G401 (cell line): ENCODE measurements around the gene SYF2. TPM values are rescaled to one million over a fixed set of nuclear protein-coding genes. Genes with fewer than 3 reads are reported as not detected.
"Not testable (repeated sequence)": the region's sequence is repeated elsewhere in the genome, so short reads cannot be mapped to it uniquely, and the experiment has no call there.

Source experiments
- DNase-seq: peaks from one replicate; pipeline ENCODE4 v3.0.0-alpha.2; 2015; ENCODE audit warnings: low spot score
- in situ Hi-C: cut with HindIII; loops from 2 replicates; pipeline ENCODE4 v1.10.0; 2016; ENCODE audit warnings: low sequenced_read_pairs, mixed read lengths
- total RNA-seq: library from RNA; depleted of rRNA; stranded (reverse); fragments of >200 nt; shearing (Covaris generic); gene quantifications from 2 replicates; pipeline ENCODE4 v1.2.3, GENCODE V29; 2014

Gene SYF2
- total RNA-seq, 1 experiment from 2014 or later, result 65.8 TPM

DNA sequence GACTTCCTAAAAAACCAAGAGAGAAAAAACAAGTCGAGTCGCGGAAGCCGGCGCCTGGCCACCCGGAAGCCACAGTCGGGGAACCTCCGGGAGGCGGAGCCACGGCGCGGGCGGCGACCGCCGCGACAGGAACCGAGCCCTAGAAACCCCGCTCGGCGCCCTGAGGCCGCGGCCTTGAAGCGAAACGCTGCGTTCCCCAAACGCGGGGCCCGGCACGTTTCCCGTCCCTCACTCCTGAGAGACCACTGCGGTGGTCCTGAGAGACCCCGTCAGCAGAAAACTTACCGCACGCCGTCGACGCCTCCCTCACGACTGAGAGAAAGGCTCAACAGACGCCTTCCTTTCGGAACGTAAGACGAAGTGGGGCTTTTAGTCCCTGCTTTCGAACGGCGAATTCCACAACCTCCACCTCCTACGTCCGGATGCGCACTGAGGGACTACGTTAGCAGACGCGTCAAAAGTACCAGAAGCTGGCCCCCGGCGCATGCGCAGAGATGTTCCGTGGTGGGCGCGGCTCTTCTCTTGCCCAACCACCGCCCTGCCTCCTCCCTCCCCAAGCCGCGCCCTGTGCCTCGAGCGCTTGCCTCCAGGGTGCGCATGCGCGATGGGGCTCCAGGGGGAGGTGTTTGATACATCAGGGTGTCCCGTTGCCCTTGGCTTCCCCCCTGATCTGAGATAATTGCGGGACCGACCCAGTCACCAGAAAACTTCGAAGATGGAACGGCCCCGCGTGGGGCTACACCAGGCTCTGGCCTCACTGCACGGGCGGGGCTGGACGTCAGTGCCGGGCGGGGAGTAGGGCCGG lies 14.9 kb upstream of the SYF2 start, which contains the start of gene RSRP1:
Gene RSRP1 (minus strand): TSS at position 431 of the 805 bp plus-strand sequence. CDS start 491 bp downstream, outside the sequence.
- in situ Hi-C loops, result no loop called here

DNA sequence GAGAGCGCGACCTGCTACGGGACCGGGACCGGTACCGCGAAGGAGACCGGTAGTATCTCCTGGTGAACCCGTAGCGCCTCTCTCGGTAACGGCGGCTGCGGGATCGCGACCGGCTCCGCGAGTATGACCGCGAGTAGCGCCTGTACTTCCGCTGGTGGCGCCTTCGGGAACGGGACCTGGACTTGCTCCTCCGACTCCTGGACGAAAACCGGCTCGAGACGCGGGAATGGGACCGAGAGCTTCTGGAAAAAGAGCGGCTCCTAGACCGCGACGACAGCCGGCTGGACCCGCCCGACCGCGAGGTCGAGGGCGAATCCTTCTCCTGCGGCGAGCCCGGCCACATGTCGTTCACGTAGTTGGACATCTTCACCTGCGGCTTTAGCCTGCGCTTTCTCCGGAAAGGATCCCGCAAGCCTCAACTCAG lies 14.3 kb upstream of the SYF2 start:
- in situ Hi-C loops, result no loop called here

More for the DNA sequence above, 14.9 kb upstream of the SYF2 start, which contains the start of gene RSRP1:
- DNase-seq, result peak; percentile 99

DNA sequence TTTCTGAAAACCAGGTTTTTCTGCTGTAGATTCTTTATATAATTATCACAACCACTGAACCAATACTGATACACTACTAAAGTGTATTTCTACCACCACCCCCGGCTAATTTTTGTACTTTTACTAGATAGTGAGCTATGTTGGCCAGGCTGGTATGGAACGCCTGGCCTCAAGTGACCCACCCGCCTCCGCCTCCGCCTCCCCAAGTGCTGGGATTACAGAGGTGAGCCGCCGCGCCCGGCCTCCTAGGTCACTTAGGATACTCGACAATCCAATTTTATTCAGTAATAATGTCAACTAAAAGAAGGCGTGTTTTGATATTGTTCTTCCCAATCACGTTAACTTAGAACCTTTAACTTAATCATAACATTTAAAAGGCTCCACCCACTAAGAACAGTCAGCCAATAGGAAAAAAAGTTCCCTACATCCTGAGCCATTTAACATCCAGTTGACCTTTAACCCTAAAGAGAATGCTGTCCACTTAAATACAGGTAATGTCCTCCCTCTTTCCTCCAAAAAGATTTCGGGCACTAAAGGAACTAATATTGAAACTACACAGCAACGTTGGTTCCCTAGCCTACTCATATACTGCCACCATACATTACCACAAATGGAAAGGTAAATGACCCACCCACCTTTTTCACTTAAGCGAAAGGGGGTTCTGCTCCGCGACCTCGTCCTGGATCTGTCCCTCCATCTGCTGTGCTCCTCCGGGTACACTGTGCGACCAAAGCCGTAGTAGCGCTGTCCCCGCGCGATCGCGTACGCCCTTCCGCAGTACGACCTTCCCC lies 13.7 kb upstream of the SYF2 start:
- in situ Hi-C loops, result no loop called here
- DNase-seq, result no peak

More for the DNA sequence above, 14.3 kb upstream of the SYF2 start:
- DNase-seq, result peak; percentile 24

DNA sequence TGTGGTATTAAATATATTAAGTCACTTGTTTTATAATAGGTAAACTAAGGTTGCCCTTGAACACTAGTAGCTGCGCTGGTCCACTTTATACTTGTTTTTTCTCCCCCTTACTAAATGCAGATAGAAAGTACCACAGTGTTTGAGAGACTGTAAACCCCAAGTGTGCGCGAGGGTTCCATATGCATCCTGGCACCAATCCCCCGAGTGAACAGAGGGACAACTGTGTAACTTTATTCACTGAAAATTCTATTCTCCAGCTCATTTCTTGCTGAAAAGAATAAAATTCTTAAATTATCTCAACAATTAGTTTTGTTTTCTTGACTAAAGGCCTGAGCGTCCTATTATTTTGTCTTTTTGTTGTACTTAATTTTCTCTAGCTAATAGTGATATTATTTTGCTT lies 13.1 kb upstream of the SYF2 start:
- DNase-seq, result no peak
- in situ Hi-C loops, result no loop called here

DNA sequence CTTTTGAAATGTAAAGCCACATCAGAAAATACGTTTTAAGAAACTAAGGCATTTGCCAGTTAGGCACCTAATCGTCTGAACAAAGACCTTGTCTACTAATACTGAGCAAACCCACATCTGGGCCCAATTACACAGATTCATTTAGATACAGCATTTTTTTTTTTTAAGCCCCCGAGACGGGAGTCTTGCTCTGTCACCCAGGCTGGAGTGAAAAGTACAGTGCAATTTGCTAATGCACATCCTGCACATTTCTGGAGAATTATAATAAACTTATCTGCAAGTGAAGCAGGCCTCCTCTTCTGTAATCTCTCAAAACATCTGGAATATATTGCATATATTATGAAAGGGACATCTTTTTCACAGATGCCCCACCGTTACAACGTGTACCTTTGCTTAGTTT lies 11.6 kb upstream of the SYF2 start:
- DNase-seq, result no peak
- in situ Hi-C loops, result no loop called here

DNA sequence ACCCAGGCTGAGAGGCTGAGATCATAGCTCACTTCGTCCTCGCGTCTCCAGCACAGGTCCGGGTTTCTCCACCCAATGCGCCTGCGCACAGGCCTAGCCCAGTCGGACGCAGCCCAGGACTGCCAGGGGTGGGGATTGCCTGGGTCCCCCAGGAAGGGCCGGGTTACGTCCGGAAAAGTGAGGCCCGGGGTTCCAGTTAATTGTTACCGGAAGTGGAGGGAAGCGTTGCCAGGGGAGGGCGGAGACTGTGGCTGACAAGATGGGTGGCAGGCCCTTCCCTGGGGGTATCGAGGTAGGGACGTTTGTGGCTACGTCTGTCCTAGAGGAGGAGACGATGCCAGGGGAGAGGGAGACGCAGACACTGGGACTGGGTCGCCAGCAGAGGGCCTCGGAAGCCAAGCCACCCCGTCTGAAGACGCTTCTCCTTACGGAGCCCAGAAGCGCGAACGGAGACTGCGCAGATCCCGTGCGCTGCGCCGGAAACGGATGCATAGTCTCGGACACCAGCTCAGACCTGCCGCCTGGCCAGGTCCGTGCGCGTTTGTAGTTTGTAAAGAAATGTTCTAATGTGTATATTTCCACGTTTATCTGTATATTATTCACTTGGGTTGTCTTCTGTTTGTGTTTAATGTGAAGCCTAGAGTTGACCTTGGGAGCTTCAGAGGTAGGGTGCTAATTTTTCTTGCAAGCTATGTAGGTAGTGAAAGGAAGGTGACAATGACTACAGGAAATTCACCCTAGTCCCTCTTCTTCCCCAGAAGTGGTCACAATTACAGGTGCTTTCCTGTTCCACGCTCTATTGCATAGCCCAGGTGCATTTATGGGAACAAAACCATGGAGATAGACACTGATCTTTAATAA lies 7.6 kb upstream of the SYF2 start:
- peak; percentile 93 for DNase-seq
- in situ Hi-C loops, result no loop called here

DNA sequence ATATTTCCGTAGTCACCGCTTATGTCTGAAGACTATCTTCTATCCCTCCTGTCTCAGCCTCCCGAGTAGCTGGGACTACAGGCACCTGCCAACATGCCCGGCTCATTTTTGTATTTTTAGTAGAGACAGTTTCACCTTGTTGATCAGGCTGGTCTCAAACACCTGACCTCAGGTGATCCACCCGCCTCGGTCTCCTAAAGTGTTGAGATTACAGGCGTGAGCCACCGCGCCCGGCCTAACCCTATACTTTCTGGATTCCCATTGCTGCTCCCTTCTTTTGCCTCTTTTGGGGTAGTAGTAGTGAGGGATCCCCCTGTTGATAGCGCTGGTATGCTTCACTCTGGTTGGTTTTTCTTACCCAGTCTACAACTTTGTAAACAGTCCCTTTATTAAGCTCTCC lies 5.7 kb upstream of the SYF2 start:
- no peak for DNase-seq
- in situ Hi-C loops, result no loop called here

DNA sequence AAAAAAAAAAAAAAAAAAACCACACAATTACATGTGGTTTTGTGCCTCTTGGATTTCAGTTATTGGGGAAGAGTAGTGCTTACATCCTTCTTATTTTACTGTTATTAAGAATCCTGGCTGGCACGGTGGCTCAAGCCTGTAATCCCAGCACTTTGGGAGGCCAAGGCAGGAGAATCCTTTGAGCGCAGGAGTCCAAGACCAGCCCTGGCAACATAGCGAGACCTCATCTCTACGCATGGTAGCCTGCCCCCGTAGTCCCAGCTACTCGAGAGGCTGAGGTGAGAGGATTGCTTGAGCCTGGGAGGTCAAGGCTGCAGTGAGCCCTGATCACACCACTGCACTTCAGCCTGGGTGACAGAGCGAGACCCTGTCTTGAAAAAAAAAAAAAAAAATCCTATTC lies 4.0 kb upstream of the SYF2 start:
- in situ Hi-C loops, DNase-seq: not testable (repeated sequence)

DNA sequence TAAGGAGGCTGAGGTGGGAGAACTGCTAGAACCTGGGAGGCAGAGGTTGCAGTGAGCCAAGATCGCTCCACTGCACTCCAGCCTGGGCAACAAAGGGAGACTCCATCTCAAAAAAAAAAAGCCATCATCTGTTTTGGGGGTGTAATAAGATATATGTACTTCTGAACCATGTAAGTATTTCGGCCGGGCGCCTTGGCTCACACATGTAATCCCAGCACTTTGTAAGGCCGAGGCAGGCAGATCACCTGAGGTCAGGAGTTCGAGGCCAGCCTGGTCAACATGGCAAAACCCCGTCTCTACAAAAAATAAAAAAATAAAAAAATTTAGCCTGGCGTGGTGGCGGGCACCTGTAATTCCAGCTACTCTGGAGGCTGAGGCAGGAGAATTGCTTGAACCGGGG lies 3.1 kb upstream of the SYF2 start:
- DNase-seq, in situ Hi-C loops: not testable (repeated sequence)

DNA sequence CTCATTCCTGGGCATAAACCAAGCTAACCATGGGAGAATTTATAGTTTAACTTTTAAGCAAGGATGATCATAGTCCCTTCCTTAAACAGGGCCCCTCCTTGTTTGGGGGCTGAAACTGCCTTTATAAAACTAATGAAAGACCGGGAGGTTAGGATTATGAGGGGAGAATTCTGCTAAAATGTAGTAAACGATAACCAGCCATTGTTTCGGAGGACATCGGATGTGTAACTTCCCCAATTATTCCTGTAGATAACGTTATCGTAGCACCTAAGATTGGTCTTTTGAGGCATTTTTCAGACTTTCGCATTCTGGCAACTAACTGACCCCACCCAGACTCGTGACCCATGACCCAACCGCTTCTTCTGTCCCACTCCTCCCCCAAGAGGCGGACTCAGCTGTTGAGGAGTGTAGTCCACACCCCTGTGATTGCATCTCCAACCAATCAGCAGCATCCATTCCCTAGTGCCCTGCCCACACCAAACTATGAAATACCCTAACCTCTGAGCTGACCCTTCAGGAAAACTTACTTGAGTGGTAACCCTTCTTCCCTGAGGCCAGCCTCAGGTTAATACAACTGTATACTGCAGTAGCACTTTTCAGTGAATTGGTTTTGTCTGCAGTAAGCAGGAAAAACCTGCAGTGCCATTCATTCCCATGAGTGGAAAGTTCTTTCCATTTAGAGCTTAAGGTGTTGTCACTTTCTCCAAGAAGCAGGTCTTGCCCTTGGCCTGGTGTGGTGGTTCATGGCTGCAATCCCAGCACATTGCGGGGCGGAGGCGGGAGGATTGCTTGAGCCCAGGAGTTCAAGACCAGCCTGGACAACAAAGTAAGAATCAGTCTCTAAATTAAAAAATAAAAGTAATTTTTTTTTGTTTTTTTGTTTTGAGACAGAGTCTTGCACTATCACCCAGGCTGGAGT lies 823 bp upstream of the SYF2 start:
- DNase-seq, result peak; percentile 84
- in situ Hi-C loops, result no loop called here

DNA sequence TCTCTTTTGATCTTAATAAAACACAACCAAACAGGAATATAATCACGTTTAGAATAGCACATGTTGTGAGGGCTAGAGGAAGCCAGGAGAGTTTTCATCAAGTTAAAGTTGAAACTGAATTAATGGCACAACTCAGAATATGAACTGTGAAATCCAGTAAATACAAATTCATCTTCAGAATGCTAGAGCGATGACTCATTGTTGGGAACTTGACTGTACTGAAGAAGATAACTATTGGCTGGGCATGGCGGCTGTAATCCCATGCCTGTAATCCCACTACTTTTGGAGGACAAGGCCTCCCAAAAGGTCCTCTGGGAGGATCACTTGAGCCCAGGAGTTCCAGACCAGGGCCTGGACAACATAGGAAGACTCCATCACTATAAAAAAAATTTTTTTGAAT lies 8.8 kb downstream of the SYF2 start:
- in situ Hi-C loops, result no loop called here
- no peak for DNase-seq

DNA sequence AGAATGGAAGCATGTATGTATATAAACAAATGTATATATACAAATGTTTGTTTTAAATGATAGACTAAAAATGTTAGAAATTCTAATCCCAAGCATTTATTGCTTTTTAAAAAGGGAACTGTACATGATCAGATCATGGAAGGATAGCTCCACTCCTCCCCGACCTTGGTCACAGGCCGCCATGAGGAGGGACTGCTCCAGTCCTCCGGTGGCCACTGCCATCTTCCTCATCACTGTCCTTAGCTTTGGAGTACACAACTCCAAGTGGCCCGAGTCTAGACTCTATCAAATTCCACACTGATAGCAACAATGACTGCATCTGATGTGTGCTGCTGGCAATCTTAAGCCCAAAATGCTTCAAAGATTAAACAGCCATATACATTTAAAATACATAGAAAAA lies 9.7 kb downstream of the SYF2 start:
- no peak for DNase-seq
- in situ Hi-C loops, result no loop called here

DNA sequence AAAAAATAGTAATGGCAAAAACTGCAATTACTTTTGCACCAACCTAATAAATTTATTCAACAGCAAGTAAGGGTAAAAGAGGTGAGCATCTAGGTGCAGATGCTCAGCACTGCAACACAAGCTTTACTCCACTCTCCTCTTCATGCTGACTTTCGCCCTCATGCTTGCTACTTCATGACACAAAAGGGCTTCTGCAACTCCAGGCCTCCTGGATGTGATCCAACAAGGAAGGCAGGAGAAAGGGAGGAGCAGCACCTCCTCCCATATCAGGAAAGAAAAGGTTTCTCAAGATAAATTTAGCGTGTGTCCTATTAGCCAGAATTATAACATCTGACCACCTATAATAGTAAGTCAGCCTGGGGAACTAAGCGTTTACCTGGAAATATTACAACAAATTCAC lies 11.6 kb downstream of the SYF2 start:
- in situ Hi-C loops, result no loop called here
- DNase-seq, result no peak

DNA sequence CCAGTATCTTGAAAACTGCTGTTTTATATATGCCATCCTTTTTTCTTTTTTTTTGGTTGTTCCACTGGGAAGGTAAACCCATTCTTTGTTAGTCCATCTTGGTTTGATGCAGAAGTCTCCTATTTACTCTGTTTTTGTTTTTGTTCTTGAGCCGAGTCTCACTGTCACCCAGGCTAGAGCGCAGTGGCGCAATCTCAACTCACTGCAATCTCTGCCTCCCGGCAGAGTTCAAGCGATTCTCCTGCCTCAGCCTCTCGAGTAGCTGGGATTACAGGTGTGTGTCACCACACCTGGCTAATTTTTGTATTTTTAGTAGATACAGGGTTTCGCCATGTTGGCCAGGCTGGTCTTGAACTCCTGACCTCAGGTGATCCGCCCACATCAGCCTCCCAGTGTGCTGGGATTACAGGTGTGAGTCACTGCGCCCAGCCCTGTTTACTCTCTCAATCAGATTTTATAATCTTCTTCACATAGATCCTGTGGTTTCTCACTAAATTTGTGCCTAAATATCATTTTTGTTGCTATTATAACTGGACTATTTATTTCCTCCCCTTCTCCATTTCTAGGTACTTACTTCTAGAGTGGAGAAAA lies 12.5 kb downstream of the SYF2 start:
- in situ Hi-C loops, result loop anchor here (10.0 kb wide), 1 partner anchor 235 kb away; no protein-coding TSS in a partner anchor
- no peak for DNase-seq

DNA sequence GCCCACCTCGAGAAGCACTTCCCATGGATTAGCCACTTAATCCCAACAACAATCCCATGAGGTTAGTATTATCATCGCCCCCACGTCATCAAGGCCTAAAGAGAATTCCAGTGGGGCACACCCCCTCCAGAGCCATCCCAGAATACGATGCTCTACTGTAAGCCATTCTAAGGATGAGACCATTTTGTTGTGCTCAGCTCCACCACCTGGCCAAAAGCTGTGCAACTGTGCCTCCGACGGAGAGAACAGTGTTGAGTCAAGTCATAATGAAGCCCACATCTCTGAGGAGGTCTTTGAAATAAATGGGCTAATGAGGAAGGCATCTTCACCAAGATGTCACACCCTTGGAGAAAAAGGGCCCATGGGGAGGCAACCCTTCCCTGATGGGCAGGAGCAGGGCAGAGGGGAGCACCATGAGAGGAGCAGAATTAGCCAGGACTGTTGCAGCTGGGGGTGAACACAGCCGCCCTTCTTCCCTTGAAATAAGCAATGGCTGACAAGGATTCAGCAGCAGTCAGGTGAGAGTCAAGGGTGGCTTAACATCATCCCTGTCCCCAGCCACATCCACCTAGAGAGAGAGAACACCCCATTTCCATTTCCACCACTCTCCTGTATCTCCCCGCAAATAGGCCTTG lies 14.6 kb downstream of the SYF2 start:
- in situ Hi-C loops, result loop anchor here (10.0 kb wide), 1 partner anchor 233 kb away; no protein-coding TSS in a partner anchor
- DNase-seq, result no peak

DNA sequence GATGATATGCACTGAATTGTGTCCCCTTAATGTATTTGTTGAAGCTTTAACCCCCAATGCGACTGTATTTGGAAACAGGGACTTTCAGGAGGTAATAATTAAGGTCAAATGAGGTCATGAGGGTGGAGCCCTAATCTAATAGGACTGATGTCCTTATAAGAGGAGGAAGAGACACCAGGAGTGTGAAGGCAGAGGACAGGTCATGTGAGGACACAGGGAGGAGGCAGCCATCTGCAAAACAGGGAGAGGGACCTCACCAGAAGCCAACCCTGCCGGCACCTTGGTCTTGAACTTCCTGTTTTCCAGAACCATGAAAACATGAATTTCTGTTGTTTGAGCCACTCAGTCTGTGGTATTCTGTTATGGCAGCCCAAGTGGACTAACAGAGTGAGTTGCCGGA lies 15.3 kb downstream of the SYF2 start:
- DNase-seq, result no peak
- in situ Hi-C loops, result loop anchor here (10.0 kb wide), 1 partner anchor 232 kb away; no protein-coding TSS in a partner anchor

DNA sequence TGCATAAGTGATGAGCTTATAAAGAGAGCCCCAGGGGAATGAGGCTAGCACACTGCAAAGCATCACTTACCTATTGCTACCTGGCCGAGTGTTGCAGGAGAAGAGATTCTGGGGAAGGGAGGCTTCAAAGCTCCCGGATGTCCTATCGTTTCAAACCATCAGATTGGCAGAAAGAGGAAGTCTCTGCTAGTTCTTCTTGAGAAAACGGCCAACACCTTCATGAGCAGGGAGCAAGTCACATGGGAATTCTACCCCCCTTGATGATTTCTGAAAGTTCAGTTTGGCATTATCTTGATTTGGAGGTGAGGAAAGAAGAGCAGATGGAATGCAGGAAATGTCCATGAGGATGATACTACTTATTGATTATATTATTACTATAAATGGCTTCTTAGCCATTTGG lies 16.2 kb downstream of the SYF2 start:
- in situ Hi-C loops, result loop anchor here (10.0 kb wide), 1 partner anchor 231 kb away; no protein-coding TSS in a partner anchor
- DNase-seq, result no peak
